RWPE2 (cell line): ENCODE data around the gene LRRN4CL.
"Not testable (repeated sequence)": the region's sequence is repeated elsewhere in the genome, so short reads cannot be mapped to it uniquely, and the experiment has no call there.

Source experiments
- ATAC-seq: fragments of 200-7000 bp; cut with Tn5 transposase; 3 replicates; pipeline ENCODE4 v1.9.1; 2021; ENCODE audit warnings: low read depth
- DNase-seq: peaks from one replicate; pipeline ENCODE4 v3.0.0-alpha.2; 2020; ENCODE audit warnings: low spot score
- H3K27ac ChIP-seq: fragments of 450-650 bp; 2 replicates; pipeline ENCODE4 v1.5.1; 2017; ENCODE audit warnings: mild to moderate bottlenecking; ENCODE audit not compliant: poor library complexity, severe bottlenecking
- H3K27me3 ChIP-seq: fragments of 250-450 bp; sonication (Bioruptor Pico); 2 replicates; pipeline ENCODE4 v1.5.1; 2021; ENCODE audit warnings: mild to moderate bottlenecking, moderate library complexity; ENCODE audit not compliant: insufficient read depth, poor library complexity, severe bottlenecking
- H3K36me3 ChIP-seq: fragments of 250-450 bp; sonication (Bioruptor Pico); 2 replicates; pipeline ENCODE4 v1.5.1; 2020; ENCODE audit warnings: low read depth, mild to moderate bottlenecking, moderate library complexity
- H3K4me1 ChIP-seq: fragments of 250-450 bp; sonication (Bioruptor Pico); 2 replicates; pipeline ENCODE4 v1.5.1; 2021; ENCODE audit warnings: mild to moderate bottlenecking, moderate library complexity; ENCODE audit not compliant: insufficient read depth, poor library complexity, severe bottlenecking
- H3K4me3 ChIP-seq: fragments of 250-450 bp; sonication (Bioruptor Pico); 2 replicates; pipeline ENCODE4 v1.5.1; 2021; ENCODE audit warnings: mild to moderate bottlenecking, moderate library complexity; ENCODE audit not compliant: severe bottlenecking
- H3K9me3 ChIP-seq: fragments of 250-450 bp; sonication (Bioruptor Pico); 2 replicates; pipeline ENCODE4 v1.5.1; 2021; ENCODE audit warnings: mild to moderate bottlenecking, moderate library complexity; ENCODE audit not compliant: severe bottlenecking
- TF ChIP-seq, protein P1 (sequence below): fragments of 450-650 bp; IDR thresholded peaks from one replicate; pipeline ENCODE4 v1.5.1; 2017; ENCODE audit warnings: mild to moderate bottlenecking, moderate library complexity; ENCODE audit not compliant: poor library complexity, severe bottlenecking

Gene LRRN4CL

DNA sequence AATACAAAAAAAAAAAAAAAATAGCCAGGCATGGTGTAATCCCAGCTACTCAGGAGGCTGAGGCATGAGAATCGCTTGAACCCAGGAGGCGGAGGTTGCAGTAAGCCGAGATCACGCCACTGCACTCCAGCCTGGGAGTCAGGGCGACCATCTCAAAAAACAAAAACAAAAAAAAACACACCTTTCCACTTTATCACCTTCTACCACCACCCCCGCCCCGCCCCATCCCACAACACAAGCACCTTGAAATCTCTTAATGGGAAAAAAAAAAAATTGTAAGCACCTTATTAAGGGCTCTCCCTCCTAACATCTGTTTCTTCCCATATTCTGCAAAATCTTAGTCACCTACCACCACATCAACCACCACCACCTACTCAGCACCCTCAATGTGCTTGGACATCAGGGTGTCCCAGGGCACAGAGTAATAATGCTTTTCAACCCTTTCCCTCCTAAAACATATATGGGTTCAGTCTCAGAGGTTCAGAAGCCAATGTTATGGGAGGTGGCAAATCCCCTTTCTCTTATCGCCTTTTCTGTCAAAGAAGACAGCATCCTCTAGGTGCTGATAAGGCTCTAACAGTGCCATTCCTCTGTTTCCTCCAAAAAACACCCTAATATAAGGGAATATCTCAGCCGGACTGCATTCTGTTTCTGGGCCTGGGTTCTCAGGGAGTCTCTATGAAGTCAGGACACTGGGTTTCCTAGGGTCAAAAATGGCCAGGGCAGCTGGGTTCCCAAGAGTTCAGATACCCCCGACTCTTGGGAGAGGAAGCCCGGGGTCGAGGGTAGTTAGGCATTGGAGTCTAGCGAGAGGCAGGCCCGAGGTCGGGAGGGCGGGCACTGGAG, 36.9 kb downstream of the LRRN4CL start:
- TF ChIP-seq, protein P1, sequence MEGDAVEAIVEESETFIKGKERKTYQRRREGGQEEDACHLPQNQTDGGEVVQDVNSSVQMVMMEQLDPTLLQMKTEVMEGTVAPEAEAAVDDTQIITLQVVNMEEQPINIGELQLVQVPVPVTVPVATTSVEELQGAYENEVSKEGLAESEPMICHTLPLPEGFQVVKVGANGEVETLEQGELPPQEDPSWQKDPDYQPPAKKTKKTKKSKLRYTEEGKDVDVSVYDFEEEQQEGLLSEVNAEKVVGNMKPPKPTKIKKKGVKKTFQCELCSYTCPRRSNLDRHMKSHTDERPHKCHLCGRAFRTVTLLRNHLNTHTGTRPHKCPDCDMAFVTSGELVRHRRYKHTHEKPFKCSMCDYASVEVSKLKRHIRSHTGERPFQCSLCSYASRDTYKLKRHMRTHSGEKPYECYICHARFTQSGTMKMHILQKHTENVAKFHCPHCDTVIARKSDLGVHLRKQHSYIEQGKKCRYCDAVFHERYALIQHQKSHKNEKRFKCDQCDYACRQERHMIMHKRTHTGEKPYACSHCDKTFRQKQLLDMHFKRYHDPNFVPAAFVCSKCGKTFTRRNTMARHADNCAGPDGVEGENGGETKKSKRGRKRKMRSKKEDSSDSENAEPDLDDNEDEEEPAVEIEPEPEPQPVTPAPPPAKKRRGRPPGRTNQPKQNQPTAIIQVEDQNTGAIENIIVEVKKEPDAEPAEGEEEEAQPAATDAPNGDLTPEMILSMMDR: no peak
- Histone ChIP-seq H3K9me3 (no peaks in the 10 kb centered on the region), H3K36me3 (peaks cover 19% of the 10 kb centered on the region), H3K4me1 (no peaks in the 10 kb centered on the region), H3K27ac (peak overlapping the region; percentile 52), H3K4me3 (peak overlapping the region; percentile 93), H3K27me3 (no peaks in the 10 kb centered on the region)
- ATAC-seq: no peak
- DNase-seq: no peak

DNA sequence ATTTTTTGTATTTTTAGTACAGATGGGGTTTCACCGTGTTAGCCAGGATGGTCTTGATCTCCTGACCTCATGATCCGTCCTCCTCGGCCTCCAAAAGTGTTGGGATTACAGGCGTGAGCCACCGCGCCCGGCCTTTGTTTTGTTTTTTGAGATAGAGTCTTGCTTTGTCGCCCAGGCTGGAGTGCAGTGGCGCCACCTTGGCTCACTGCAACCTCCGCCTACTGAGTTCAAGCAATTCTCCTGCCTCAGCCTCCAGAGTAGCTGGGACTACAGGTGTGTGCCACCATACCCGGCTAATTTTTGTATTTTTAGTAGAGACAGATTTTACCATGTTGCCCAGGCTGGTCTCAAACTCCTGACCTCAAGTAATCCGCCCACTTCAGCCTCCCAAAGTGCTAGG, 39.0 kb downstream of the LRRN4CL start:
- not testable (repeated sequence) for H3K9me3 ChIP-seq, ATAC-seq, DNase-seq, H3K27ac ChIP-seq, H3K27me3 ChIP-seq, H3K4me1 ChIP-seq, H3K4me3 ChIP-seq
- H3K36me3 ChIP-seq: peaks cover 20% of the 10 kb centered on the region

DNA sequence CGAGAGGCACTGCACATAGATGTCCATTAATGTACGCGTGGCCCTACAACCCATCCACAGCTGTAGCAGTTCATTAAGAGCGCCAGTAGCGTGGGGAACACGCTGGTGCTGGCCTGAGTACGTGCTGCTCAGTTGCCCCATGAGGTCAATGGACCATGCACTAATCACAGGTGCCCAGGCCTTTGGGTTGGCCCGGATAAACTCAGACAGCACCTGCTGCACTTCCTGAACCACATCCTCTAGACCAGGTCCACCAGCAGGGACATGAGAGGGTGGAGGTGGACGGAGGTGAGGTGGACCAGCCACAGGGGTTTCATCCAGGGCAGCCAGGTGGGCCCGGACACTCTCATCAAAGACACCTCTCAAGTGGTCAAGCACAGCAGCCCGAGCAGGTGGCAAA, 39.8 kb downstream of the LRRN4CL start:
- Histone ChIP-seq H3K27ac (no peak overlapping the region), H3K27me3 (no peaks in the 10 kb centered on the region), H3K36me3 (peaks cover 27% of the 10 kb centered on the region), H3K4me3 (no peak overlapping the region), H3K4me1 (no peaks in the 10 kb centered on the region), H3K9me3 (no peaks in the 10 kb centered on the region)
- TF ChIP-seq, protein P1: no peak
- DNase-seq: no peak
- ATAC-seq: no peak

DNA sequence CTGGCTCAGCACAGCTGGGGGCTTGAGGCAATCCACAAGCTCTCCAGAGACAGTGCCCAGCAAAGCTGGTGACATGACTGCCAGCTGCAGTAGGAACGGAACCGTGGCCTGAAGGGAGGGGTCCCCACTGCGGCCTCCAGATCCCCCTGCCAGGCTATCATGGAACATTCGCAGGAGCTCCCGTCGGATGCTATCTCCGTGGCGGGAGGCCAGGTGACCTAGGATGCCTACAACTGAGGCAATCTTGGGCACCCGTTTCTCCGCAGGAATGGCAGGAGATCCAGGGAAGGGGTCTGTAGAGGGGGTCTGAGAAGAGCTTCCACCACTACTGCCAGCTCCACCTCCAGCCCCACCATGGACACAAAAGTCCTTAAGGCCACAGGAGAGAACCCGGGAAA, 40.4 kb downstream of the LRRN4CL start:
- DNase-seq: no peak
- H3K4me1 ChIP-seq: no peaks in the 10 kb centered on the region
- no peak overlapping the region for H3K27ac ChIP-seq
- H3K36me3 ChIP-seq: peaks cover 32% of the 10 kb centered on the region
- no peaks in the 10 kb centered on the region for H3K27me3 ChIP-seq
- H3K4me3 ChIP-seq: no peak overlapping the region
- TF ChIP-seq, protein P1: no peak
- no peak for ATAC-seq
- no peaks in the 10 kb centered on the region for H3K9me3 ChIP-seq

DNA sequence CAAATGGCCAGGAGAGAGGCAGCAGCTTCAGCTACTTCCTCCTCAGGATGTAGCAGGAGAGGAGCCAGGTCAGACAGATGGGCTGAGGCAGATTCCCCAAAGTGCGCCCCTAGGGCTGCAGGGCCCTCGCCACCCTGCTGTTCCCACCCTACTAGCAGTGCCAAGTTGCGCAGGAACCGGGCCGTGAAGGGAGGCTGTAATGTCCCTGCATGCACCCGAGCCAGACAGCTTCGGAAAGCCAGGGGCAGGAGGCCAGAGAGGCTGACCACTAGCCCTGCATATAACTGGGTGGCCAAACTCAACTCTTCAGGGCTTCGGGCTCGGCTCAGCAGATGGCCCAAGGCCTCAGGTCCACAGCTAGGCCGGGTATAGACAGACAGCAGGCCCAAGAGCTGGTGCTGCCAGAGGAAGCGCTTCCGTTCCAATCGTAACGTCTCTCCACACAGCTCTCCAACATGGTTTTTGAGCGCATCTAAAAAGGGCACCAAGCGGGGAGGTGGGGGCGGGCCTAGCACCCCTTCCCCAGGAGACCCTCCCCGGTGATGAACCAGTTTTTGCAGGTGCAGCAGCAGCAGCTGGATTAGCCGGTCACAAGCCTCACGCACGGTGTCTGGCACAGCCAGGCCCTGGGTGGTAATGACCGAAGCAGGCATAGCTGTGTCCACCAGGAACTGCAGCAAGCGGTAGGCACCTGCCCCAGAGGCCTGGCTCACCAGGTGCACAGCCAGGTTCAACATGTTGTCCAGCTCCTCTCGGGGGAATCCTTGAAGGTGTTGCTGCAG, 41.0 kb downstream of the LRRN4CL start:
- Histone ChIP-seq H3K27me3 (no peaks in the 10 kb centered on the region), H3K9me3 (no peaks in the 10 kb centered on the region), H3K36me3 (peaks cover 38% of the 10 kb centered on the region), H3K27ac (no peak overlapping the region), H3K4me3 (no peak overlapping the region), H3K4me1 (no peaks in the 10 kb centered on the region)
- no peak for DNase-seq
- no peak for ATAC-seq
- TF ChIP-seq, protein P1: no peak
